Urothelium cell line (cell line): ENCODE data around the gene PRR29.
A peak's percentile ranks its signal among the peaks of the same experiment; 100 is the strongest.
"Not testable (repeated sequence)": the region's sequence is repeated elsewhere in the genome, so short reads cannot be mapped to it uniquely, and the experiment has no call there.

Experiments
- DNase-seq: peaks from one replicate; pipeline ENCODE4 v3.0.0; 2011; ENCODE audit warnings: low spot score, mixed read lengths
- FAIRE-seq: peaks from 2 replicates; lab custom pipeline; 2011; peaks lifted over from hg19 to GRCh38; lab: Jason Lieb, UNC

Gene PRR29

GRCh38 chr17:63973930-63974593, 24.1 kb upstream of the PRR29 start:
- DNase-seq (peak; percentile 70), FAIRE-seq (peak; percentile 98)

GRCh38 chr17:63974594-63975192, 23.5 kb upstream of the PRR29 start:
- peak; percentile 86 for DNase-seq
- FAIRE-seq, result no peak

- no peak for DNase-seq
- no peak for FAIRE-seq
Measured at GRCh38 chr17:63975541-63976092, 22.5 kb upstream of the PRR29 start.

GRCh38 chr17:63976702-63977101, 21.4 kb upstream of the PRR29 start:
- FAIRE-seq (no peak), DNase-seq (no peak)

GRCh38 chr17:63978272-63979200, 19.6 kb upstream of the PRR29 start:
- FAIRE-seq (peak; percentile 40), DNase-seq (no peak)

- not testable (repeated sequence) for FAIRE-seq, DNase-seq
Measured at GRCh38 chr17:63982641-63983040, 15.5 kb upstream of the PRR29 start.

GRCh38 chr17:63983320-63983719, 14.8 kb upstream of the PRR29 start:
- DNase-seq, result no peak
- no peak for FAIRE-seq

- no peak for DNase-seq
- FAIRE-seq, result peak; percentile 13
Measured at GRCh38 chr17:63984236-63984635, 13.9 kb upstream of the PRR29 start.

- FAIRE-seq, result peak; percentile 96
- DNase-seq, result peak; percentile 89
Measured at GRCh38 chr17:63984651-63985386, 13.3 kb upstream of the PRR29 start.

GRCh38 chr17:63985387-63986140, 12.6 kb upstream of the PRR29 start:
- FAIRE-seq (peak; percentile 52), DNase-seq (no peak)

- no peak for FAIRE-seq
- no peak for DNase-seq
Measured at GRCh38 chr17:63986821-63987220, 11.3 kb upstream of the PRR29 start.

GRCh38 chr17:63987221-63988126, 10.7 kb upstream of the PRR29 start:
- DNase-seq, result no peak
- peak; percentile 63 for FAIRE-seq

GRCh38 chr17:63988127-63988478, 10.0 kb upstream of the PRR29 start:
- no peak for DNase-seq
- peak; percentile 80 for FAIRE-seq

GRCh38 chr17:63988741-63989621, 9.2 kb upstream of the PRR29 start:
- DNase-seq (no peak), FAIRE-seq (no peak)

GRCh38 chr17:63989622-63990345, 8.4 kb upstream of the PRR29 start:
- peak; percentile 98 for FAIRE-seq
- DNase-seq, result no peak

GRCh38 chr17:63991611-63992010, 6.5 kb upstream of the PRR29 start:
- DNase-seq, result no peak
- no peak for FAIRE-seq

- FAIRE-seq, result no peak
- DNase-seq, result no peak
Measured at GRCh38 chr17:63993368-63993985, 4.7 kb upstream of the PRR29 start.
